Endometrium (tissue), 2 donors: ENCODE measurements around the gene RIPOR3.

Experiments
- FAIRE-seq: peaks from 2 replicates; lab custom pipeline; 2012; peaks lifted over from hg19 to GRCh38; lab: Jason Lieb, UNC
- donor health status: control.
- donor health status: control.

The RIPOR3 gene

DNA sequence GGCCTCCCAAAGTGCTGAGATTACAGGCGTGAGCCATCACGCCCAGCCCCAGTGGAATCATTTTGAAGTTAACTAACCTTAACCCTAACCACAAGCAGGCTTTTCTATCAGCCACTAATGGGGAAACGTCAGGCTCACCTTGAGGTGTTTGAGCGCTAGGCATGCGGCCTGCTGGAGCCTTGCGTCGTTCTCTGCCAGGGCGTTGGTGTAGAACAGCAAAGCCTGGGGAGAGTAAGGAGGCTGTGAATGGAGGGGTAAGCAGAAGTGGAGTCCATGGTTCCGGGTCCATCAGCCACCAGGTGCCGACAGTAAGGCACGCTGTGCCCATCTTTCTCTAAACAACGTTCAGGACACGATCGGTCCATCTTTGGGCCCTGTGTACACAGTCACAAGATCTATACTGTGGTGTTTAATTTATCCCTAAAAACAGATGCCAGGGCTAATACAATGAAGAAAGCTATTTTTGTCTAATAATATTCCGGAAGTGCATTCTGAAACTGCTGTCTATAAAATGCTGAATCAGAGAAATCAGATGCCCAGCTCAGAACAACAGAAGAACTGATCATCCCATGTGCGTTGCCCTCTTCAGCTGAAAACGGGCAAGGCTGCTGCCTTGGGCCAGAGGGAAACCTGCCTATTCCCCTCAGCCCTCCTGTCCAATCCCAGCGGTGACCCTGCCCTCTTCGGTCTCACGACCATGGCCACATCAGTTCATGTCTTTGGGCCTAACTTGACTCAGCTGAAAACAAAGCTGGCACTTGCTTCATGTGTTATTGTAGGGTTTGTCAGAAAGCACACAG, 101.6 kb downstream of the RIPOR3 start:
- no peak for FAIRE-seq

DNA sequence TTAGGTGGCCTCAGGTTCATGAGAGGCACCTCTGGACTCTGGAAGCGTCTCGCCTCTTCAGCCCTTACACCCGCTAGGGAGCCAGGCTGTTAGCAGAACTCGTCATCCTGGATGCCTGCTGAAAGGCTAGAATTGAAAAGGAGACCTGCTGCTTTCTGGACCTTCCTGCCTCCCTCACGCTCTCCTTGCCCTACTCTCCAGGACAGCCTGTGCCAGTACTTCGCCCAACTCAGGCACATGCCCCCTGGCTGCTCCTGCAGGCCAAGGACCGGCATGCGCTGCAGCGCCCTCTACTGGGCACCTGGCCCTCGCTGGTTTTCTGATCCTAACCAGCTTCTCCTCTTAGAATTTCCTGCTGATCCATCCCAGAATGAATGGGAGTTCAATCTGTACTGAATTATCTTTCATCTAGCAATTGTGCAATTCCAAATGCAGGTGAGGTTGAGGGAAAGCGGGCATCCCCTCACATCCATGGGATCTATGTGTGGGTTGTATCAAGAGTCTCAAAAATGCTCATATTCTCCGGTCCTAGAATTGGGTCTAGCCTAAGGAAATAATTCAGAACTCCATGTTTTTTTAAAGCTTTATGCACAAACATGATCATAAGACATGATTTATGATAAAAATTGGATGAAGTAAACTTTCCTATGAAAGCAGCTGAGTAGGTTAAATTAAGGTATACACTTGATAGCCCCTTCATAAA, 103.2 kb downstream of the RIPOR3 start:
- FAIRE-seq, result no peak

DNA sequence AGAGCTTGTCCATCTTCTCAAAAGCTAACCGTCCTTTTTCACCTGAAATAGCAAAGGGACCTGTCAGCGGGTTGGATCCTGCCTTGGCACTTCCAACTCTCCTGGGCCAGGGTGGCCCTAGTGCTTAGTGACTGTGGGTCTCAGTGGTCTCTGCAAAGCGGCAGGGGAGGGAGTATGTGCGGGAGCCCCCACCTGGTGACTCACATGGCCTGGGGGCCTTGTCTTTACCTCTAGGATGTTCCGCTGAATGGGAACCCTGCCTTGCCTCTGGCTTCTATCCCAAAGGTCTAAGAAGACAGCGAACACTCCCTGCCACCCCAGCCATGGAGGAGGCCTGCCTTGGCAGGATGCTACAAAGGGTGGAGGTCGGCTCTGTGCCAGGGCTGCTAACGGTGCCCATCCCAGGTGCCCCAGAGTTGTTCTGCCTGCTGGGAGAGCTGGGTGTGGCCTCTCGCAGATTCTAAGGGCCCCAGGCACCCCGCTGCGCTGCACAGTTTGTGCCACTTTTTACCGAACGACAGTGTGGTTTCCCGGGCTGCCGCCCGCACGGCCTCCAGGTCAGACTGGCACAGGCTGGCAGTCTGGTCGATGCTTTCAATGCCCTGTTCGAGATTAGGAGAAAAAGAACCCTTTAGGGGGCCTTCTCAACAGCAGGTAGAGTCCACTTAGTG, 103.9 kb downstream of the RIPOR3 start:
- no peak for FAIRE-seq

DNA sequence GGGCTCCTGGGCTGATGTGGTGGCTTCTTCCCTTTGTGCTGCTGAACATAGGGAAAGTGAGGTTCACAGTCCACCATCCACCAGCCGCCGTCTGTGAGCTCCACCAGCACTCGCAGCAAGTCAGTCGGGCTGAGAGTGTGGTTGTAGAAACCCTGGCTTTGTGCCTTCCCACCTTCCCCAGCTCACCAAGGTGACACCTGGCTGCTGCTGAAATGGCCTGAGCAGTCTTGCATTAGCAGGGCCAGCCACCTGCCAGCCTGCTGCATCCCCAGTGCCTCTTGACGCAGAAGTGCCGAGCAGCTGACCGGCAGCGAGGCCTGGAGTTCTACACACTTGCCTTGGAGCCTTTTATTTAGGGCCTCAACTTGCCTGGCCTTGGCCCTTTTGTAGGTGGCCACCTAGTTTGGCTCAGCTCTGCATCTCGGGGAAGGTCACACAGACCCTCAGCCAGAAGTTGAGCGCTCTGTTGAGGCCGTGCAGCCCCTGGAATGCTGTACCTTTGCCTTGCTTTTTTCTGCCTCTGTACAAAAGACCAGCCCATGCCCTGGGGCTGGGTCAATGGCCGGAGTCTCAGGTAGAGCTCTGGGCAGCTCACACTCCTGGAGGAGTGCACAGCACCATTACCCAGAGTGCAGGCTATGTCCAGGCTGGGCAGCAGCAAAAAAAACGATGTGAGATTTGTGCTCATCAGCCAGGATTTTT, 104.7 kb downstream of the RIPOR3 start:
- no peak for FAIRE-seq

DNA sequence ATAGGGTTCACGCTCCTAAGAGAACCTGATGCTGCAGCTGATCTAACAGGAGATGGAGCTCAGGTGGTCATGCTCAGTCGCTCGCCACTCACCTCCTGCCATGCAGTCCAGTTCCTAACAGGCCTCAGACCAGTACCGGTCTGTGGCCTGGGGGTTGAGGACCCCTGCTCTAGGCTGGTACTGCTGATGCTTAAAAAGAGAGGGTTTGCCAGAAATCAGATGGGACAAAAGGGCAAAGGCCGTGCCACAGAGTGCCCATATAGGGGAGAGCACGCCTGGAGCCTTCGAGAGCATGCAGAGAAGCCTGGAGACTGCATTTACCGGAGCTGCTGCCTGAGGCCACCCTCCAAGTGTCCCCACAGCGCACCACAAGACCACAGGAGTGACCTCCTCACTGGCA, 105.7 kb downstream of the RIPOR3 start:
- FAIRE-seq, result no peak

DNA sequence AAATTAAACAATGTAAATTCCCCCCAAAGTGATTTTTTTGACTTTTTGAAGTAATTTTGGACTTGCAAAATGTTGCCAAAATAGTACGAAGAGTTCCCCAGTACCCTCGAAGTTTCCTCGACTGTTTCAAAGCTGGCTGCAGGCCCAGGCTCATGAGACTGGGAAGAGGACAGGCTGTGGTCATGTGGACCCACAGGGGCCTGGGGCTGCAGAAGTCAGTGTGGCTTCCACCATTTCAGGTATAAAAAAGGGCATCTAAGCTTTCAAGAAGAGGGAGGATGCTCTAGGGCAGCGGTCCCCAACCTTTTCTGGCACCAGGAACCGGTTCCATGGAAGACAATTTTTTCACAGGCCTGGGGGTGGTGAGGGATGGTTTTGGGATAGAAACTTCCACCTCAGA, 106.1 kb downstream of the RIPOR3 start:
- FAIRE-seq, result no peak

DNA sequence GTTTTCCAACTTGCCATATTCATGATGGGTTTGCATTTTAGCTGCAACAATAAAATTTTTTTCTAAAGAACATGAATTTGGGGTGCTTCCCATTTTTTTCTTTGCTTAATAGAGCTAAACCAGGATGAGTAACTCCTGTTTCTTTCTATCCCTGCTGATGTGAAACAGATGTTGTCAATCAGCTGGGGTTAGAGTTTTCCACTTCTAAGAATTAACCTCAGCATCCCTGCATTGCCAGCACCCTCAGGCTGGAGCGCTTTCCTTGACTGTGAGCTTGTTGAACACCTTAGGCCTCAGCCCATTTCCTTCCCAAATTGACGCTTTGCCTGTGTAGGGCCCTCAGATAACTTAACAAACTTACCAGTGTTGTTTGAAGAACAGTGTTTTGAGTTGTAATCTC, 106.7 kb downstream of the RIPOR3 start:
- no peak for FAIRE-seq

DNA sequence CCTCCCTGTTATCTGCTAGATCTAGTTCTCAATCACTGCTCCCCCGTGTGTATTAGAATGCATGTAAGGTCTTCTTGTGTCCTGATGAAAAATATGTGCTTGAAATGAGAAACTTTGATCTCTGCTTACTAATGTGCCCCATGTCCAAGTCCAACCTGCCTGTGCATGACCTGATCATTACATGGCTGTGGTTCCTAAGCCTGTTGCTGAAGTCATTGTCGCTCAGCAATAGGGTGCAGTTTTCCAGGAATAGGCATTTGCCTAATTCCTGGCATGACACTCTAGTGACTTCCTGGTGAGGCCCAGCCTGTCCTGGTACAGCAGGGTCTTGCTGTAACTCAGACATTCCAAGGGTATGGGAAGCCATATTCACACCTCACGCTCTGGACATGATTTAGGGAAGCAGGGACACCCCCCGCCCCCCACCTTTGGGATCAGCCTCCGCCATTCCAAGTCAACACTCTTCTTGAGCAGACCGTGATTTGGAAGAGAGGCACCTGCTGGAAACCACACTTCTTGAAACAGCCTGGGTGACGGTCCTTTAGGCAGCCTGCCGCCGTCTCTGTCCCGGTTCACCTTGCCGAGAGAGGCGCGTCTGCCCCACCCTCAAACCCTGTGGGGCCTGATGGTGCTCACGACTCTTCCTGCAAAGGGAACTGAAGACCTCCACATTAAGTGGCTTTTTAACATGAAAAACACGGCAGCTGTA, 107.7 kb downstream of the RIPOR3 start:
- FAIRE-seq, result no peak

DNA sequence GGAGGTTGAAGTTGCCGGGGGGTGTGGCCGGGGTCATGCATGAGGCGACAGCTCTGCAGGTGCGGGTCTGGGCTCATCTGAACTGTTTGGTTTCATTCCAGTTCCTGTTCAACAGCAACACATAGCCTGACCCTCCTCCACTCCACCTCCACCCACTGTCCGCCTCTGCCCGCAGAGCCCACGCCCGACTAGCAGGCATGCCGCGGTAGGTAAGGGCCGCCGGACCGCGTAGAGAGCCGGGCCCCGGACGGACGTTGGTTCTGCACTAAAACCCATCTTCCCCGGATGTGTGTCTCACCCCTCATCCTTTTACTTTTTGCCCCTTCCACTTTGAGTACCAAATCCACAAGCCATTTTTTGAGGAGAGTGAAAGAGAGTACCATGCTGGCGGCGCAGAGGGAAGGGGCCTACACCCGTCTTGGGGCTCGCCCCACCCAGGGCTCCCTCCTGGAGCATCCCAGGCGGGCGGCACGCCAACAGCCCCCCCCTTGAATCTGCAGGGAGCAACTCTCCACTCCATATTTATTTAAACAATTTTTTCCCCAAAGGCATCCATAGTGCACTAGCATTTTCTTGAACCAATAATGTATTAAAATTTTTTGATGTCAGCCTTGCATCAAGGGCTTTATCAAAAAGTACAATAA, 108.6 kb downstream of the RIPOR3 start:
- FAIRE-seq, result no peak

DNA sequence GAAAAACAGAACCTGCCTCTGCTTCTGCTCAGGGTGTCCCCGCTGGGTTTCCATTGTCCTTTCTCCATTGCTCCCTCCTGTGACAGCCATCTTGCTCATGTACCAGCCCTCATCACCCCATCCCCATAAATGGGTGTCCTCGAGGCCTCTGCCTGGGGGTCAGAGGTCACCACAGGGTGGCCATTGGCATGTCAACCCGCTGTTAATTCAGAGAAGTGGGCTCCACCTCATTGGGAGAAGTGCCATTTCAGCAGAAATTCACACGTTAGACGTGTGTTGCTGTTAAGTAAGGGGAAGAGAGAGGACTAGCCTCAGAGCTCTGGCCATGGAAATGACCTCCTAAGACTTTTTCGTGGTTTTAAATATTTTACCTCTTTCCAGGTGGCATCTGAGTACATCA, 109.2 kb downstream of the RIPOR3 start:
- FAIRE-seq, result no peak

DNA sequence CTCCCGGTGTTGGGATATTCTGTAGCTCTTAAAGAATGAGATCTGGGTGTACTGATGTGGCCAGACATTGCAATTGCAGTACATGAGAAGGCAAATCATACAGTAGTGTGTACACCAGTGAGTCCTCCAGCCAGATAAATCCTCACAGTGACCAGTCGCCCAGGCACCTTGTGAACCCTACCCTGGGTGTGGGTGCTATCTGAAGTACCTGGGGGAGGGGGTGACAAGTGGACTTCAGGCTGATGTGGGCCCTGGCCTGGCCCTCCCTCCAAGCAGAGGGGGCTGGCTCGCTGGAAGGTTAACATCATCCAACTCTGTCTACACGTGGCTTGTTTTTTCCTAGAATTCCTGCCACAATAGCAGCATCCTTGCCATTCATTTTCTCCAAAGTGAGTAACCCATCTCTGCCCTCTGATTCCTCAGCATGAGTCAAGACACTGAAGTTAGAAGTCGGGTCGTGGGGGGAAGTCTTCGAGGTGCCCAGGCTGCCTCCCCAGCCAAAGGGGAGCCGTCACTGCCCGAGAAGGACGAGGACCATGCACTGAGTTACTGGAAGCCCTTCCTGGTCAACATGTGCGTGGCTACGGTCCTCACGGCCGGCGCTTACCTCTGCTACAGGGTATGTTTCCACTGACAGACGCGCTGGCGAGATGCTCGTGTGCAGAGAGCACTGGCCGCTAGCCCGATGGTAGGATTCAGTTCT, 110.3 kb downstream of the RIPOR3 start:
- no peak for FAIRE-seq

DNA sequence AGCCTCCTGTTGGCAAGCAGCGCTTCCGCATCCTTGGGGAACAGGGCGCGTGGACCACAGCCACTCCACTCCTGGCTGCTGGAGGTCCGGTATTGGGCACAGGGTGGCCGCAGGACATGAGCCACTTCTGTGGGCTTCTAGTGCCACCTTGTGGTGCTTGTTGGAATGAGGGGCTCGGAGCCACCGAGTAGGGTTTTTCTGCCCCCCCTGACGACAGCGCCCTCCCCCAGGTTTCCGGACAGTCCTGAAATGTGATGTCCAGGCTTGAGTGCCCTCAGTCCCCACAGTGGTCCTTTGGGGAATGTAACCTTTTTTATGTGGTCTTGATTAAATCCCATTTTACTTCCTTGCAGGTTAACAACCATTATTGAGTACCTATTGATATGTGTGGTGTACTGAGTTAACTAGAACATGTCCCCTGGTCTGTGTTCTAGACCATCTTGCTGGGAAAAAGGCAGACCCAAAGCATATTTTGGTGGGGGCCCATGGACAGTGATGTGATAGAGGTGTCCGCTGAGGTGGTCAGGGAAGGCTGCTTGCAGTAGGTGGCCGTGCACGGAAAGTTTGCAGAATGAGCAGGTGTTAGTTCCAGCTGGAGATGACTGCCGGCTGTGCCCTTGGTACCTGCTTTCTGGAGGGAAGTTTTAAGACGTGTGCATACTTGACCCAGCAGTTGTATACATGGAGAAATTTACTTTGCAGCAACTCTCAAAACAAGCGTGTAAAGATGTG, 111.2 kb downstream of the RIPOR3 start:
- no peak for FAIRE-seq

DNA sequence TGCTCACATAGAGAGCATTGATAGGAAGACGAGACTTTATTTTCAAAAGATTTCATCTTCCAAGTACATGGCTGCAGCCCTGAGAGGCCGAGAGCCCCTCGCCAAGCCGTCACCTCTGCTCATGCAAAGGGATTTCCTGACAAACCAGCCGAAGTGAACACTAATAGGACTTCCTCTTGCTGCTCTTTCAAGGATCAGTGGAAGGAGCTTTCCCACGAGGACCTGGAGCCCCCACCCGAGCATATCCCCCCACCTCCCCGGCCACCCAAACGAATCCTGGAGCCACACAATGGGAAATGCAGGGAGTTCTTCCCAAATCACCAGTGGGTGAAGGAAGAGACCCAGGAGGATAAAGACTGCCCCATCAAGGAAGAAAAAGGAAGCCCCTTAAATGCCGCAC, 111.8 kb downstream of the RIPOR3 start:
- FAIRE-seq, result no peak

DNA sequence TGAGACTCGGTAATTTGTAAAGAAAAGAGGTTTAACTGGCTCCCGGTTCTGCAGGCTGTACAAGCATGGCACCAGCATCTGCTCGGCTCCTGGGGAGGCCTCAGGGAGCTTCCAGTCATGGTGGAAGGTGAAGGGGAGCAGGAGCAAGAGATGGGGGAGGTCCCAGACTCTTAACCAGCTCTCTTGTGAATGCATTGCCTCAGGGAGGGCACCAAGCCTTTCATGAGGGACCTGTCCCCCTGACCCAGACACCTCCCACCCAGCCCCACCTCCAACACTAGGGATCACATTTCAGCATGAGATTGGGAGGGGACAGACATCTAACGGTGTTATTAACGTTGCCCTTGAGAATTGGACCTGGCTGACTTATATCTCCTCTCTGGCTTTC, 112.6 kb downstream of the RIPOR3 start:
- no peak for FAIRE-seq

DNA sequence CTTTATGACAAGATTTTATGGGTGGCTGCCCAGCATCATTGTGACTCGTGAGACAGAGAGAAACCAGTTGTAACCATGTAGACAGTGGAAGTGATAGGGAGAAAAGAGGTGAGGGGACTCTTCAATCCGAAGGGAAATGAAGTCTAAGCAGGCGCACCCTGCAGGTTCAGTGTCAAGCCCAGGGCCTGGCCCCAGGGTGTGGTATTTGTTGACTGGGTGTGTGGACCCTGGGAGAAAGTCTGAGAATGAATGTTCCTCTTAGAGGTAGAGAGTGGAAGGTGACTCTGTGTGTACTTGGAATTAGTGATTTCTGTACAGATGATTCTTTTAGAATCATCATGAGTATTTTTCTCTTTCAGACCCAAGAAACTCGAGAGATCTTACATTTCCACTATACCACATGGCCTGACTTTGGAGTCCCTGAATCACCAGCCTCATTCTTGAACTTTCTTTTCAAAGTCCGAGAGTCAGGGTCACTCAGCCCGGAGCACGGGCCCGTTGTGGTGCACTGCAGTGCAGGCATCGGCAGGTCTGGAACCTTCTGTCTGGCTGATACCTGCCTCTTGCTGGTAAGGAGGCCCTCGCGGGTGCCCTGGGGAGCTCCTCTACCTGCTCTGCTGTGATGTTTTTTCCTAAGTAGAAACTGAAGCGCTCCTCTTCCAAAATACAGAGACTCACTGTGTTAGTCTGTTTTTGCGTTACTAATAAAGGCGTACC, 113.1 kb downstream of the RIPOR3 start:
- no peak for FAIRE-seq

DNA sequence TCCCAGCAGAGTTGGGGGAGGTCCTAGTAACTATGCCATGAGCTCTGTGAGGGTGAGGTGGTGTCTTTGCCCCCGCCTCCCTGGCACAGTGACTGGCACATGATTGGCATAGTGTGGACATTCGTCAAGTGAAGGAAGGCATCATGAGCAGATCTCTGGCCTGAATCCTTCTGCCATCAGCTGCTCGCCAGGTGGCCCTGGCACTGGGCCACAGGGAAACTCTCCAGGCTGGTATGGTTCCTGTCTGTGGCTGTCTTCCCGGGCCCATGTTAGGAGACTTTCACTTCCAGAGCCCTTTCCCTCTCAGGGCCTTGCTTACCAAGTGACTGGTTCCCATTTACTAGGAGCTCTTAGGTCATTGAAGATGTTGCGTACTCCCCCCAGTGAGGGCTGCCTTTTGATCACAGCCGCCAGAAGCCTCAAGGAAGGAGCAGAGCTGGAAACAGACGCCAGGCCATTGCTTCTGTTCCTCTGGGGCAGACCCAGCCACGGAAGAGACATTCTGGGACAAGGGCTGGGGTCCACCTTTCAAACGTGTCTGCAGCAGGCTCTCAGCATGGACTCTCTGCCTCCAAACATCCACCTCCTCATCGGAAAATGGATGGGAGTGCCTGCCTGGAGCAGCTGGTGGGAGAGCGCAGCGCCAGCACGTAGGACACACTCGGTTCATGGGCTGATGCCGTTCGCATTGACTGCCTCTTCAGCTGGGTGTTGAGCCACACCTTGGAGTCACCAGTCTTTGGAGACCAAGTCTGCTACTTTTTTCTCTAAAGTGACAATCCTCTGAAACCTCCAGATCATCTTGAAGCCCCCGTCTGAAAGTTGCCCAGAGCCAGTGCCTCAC, 113.9 kb downstream of the RIPOR3 start:
- no peak for FAIRE-seq

DNA sequence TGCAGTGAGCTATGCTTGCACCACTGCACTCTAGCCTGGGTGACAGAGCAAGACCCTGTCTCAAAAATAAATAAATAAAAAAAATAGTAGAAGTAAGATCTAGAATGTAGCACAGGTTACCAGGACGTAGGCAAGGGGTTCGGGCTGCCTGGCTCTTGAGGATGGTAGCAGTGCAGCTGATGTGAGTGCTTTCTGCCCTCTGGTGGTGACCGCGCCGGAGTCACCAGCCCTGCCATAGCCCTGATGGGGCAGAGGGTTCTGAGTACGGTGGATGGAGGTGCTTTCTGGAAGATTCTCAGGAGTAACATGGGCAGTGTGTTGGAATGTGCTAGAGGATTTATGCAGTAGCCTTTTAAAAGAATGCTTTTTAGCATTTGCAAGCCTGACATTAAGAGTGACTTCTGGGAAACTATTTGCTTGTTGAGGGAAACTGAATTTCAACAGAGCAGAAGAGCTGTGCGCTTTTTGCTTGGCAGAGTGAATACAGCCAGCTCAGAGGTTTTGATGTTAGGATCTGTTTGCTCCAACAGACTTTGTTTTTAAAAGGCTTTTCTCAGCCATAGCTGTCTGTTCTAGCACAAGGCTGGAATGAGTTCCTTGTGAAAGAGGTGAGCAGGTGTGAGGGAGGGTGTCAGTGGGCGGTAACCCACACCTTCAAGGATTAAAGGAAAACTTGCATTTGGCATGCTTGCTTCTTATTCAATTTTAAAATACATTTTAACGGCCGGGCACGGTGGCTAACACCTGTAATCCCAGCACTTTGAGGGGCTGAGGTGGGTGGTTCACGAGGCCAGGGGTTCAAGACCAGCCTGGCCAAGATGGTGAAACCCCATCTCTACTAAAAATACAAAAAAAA, 115.2 kb downstream of the RIPOR3 start:
- FAIRE-seq, result no peak

DNA sequence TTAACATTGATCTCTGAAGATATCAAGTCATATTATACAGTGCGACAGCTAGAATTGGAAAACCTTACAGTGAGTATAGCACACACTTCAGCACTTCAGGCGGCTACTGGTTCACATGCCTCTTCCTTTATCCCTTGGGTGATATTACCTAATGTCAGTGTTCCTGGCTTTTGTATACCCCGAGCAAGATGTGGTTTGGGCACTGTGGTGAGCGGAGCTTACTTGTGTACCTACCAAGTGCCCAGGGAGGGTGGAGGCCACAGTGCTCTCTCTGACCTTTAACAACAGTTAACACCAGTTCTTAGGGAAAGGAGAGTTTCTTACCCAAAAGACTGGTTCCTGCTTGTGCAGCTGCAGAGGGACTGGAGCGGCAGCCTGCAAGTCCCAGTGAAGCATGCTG, 116.8 kb downstream of the RIPOR3 start:
- no peak for FAIRE-seq
